K562 (cell line): ENCODE results near the gene ERP44. TPM values are rescaled to one million over a fixed set of nuclear protein-coding genes. Genes with fewer than 3 reads are reported as not detected.

Experiments used
- ATAC-seq: fragments of 200-7000 bp; cut with Tn5 transposase; 3 replicates; pipeline ENCODE4 v1.9.1; 2020; ENCODE audit warnings: moderate library complexity
- BruUV-seq: library from RNA; stranded (reverse); fragments of 400-500 nt; replicated peaks from 2 replicates; lab custom pipeline; 2021; lab: Mats Ljungman, UMichigan
- CTCF ChIA-PET: fragments of 300-600 bp; formaldehyde crosslinking; extraction: SDS; loops from one replicate; lab custom pipeline; 2021; ENCODE audit warnings: low intra/inter-chr PET ratio; lab: Yijun Ruan, JAX
- POLR2A ChIA-PET: fragments of 300-600, 350-650 bp; sonication (Branson Sonifier 250); formaldehyde crosslinking; extraction: SDS; loops from one replicate; lab custom pipeline; 2021; ENCODE audit warnings: antibody characterized with exemption, inconsistent platforms; lab: Yijun Ruan, JAX
- DNase-seq, 4 experiments: peaks; one replicate each; pipeline versions ENCODE4 v3.0.0 to v3.0.0-alpha.2; 2011 to 2018; ENCODE audit warnings: low spot score in 3 of 4, mixed read lengths in 3 of 4; ENCODE audit errors: extremely low read depth in 1 of 4
- FAIRE-seq: peaks from 2 replicates; lab custom pipeline; 2011; peaks lifted over from hg19 to GRCh38; lab: Jason Lieb, UNC
- H2AFZ ChIP-seq: 2 replicates; pipeline ENCODE4 v1.6.0; 2011; ENCODE audit warnings: low read depth, low read length, control low read depth, inconsistent platforms
- H3K27ac ChIP-seq: fragments of 200-600 bp; 3 replicates; pipeline ENCODE4 v1.8.0; 2011; ENCODE audit warnings: low read depth, mild to moderate bottlenecking, control low read depth, inconsistent platforms, low read length, moderate library complexity, mixed read lengths; ENCODE audit errors: extremely low read depth
- H3K27me3 ChIP-seq, 2 experiments: fragments of 300-600 bp in 1 of 2; 2 replicates in 1 of 2; 3 replicates in 1 of 2; pipeline versions ENCODE4 v1.6.0 to v1.8.0; 2011; ENCODE audit warnings: inconsistent platforms in 2 of 2, low read length in 2 of 2, mild to moderate bottlenecking in 1 of 2, mixed read lengths in 1 of 2, moderate library complexity in 1 of 2; ENCODE audit not compliant: control insufficient read depth in 2 of 2, insufficient read depth in 2 of 2
- H3K36me3 ChIP-seq: fragments of 300-600 bp; 3 replicates; pipeline ENCODE4 v1.8.0; 2011; ENCODE audit warnings: mild to moderate bottlenecking, low read length, inconsistent platforms; ENCODE audit not compliant: control insufficient read depth, insufficient read depth
- H3K4me1 ChIP-seq, 2 experiments: fragments of 200-600 bp in 1 of 2; replicated peaks in 1 of 2; 2 replicates in 1 of 2; 3 replicates in 1 of 2; pipeline versions ENCODE4 v1.5.1 to v1.8.0; 2011; ENCODE audit warnings: inconsistent platforms in 2 of 2, low read length in 2 of 2, mild to moderate bottlenecking in 1 of 2, mixed read lengths in 1 of 2, moderate library complexity in 1 of 2; ENCODE audit not compliant: control insufficient read depth in 2 of 2, insufficient read depth in 2 of 2
- H3K4me2 ChIP-seq: 2 replicates; pipeline ENCODE4 v1.6.1; 2011; ENCODE audit warnings: low read length, control low read depth, inconsistent platforms, mixed read lengths; ENCODE audit not compliant: insufficient read depth
- H3K4me3 ChIP-seq: fragments of 200-600 bp; sonication (generic), shearing (Covaris generic); 2 replicates; pipeline ENCODE4 v1.5.1; 2016; ENCODE audit warnings: control low read depth, inconsistent platforms
- H3K79me2 ChIP-seq: fragments of 200-600 bp; 3 replicates; pipeline ENCODE4 v1.8.0; 2011; ENCODE audit warnings: low read length, inconsistent platforms; ENCODE audit not compliant: control insufficient read depth, insufficient read depth
- H3K9ac ChIP-seq, 2 experiments: 2 replicates each; pipeline versions ENCODE4 v1.6.0 to v1.6.1; 2011; ENCODE audit warnings: low read depth in 2 of 2, low read length in 2 of 2, control low read depth in 1 of 2, inconsistent platforms in 1 of 2, mild to moderate bottlenecking in 1 of 2, mixed read lengths in 1 of 2; ENCODE audit not compliant: insufficient read depth in 1 of 2
- H3K9me1 ChIP-seq: one replicate; pipeline ENCODE4 v1.6.0; 2011; ENCODE audit warnings: inconsistent platforms, mild to moderate bottlenecking, low read length, moderate library complexity; ENCODE audit not compliant: control insufficient read depth, insufficient read depth
- H3K9me3 ChIP-seq: replicated peaks from 2 replicates; pipeline ENCODE4 v1.5.1; 2011; ENCODE audit warnings: low read depth, low read length, inconsistent platforms; ENCODE audit not compliant: control insufficient read depth, insufficient read depth
- H4K20me1 ChIP-seq: replicated peaks from 2 replicates; pipeline ENCODE4 v1.6.1; 2011; ENCODE audit warnings: low read length, inconsistent platforms, mixed read lengths; ENCODE audit not compliant: control insufficient read depth, insufficient read depth
- ARID1B ChIP-seq: fragments of 450-650 bp; IDR thresholded peaks from 2 replicates; pipeline ENCODE4 v1.6.1; 2016; ENCODE audit warnings: antibody characterized with exemption, mild to moderate bottlenecking, inconsistent platforms
- POU5F1 ChIP-seq: fragments of 150-350 bp; IDR thresholded peaks from 2 replicates; pipeline ENCODE4 v1.6.1; 2014; ENCODE audit warnings: borderline replicate concordance, low read length, low read depth, mild to moderate bottlenecking; ENCODE audit not compliant: partially characterized antibody
- RBM14 ChIP-seq: fragments of 200-400 bp; formaldehyde crosslinking; IDR thresholded peaks from 2 replicates; pipeline ENCODE4 v1.6.1; 2018; ENCODE audit warnings: low read depth, mild to moderate bottlenecking, low read length, moderate library complexity, borderline replicate concordance; ENCODE audit not compliant: insufficient read depth
- ZBTB33 ChIP-seq: sonication (generic); formaldehyde crosslinking; IDR thresholded peaks from 2 replicates; pipeline ENCODE4 v1.8.1; 2023; ENCODE audit warnings: mild to moderate bottlenecking, missing genetic modification reagents
- ZNF79 ChIP-seq: fragments of 250-450 bp; sonication (Bioruptor Pico); IDR thresholded peaks from 2 replicates; pipeline ENCODE4 v1.4.0; 2020; ENCODE audit warnings: low read depth, mild to moderate bottlenecking, moderate library complexity
- WGBS: fragments of 100-300 bp; shearing (Covaris generic); methylation state at CpG from one replicate; pipeline ENCODE4 v1.1.6; 2016; ENCODE audit warnings: low coverage, mixed read lengths; ENCODE audit not compliant: insufficient coverage; ENCODE audit errors: missing lambda C conversion rate; 5-methylcytosine and 5-hydroxymethylcytosine counted together
- in situ Hi-C: fragments of 300-500 bp; cut with MboI; formaldehyde crosslinking; loops from 4 replicates; pipeline ENCODE4 v1.15.0; 2018; ENCODE audit warnings: inconsistent platforms, mixed read lengths
- intact Hi-C: fragments of 100-400 bp; cut with micrococcal nuclease; formaldehyde crosslinking; loops from 2 replicates; pipeline ENCODE4 v1.14.2; 2022
- polyA plus RNA-seq, 8 experiments: library from polyadenylated mRNA; depleted of rRNA in 4 of 8; stranded (reverse) in 5 of 8; unstranded in 3 of 8; fragments of >200 nt; fragmentation: Nextera tagmentation in 2 of 8; fragmentation: Illumina TruSeq in 1 of 8; extraction: Ambion mirVana in 2 of 8; extraction: Trizol in 1 of 8; gene quantifications; 2 replicates each; pipeline versions ENCODE4 v1.2.1 to v1.2.3, GENCODE V29; 2011 to 2014; ENCODE audit warnings: inconsistent platforms in 1 of 8, missing spikeins in 1 of 8
- total RNA-seq, 7 experiments: library from RNA; depleted of rRNA in 6 of 7; stranded (reverse); fragments of >200 nt in 6 of 7; fragmentation: Illumina TruSeq in 2 of 7; extraction: Trizol in 2 of 7; gene quantifications; 2 replicates each; pipeline versions ENCODE4 v1.2.1 to v1.2.3, GENCODE V29; 2011 to 2021; ENCODE audit warnings: low replicate concordance in 1 of 7

ERP44 gene
- total and polyA plus RNA-seq, 9 of the 15 experiments (the other 6 are each of a cell fraction or from before 2014, with no cell fraction given) = 9.2 to 23.4 (median 13.6) TPM

GRCh38 chr9:100105861-100106260 is 7.1 kb upstream of the ERP44 start:
- Histone ChIP-seq H3K9me1 (no peaks in the 10 kb centered on the region), H3K4me2 (no peak overlapping the region), H3K4me3 (no peak overlapping the region), H3K36me3 (peaks cover 52% of the 10 kb centered on the region; the same call in 2 of the 3 replicates), H3K27ac (no peak overlapping the region), H3K9ac (no peak overlapping the region), H2AFZ (no peak overlapping the region), H3K9me3 (no peaks in the 10 kb centered on the region), H4K20me1 (no peaks in the 10 kb centered on the region), H3K79me2 (0 out of 3 replicates have a peak, but pooled peaks cover 3% of the 10 kb centered on the region), H3K4me1 (peaks cover 0 to 3% of the 10 kb centered on the region in 2 experiments; a peak in 1 of 5 replicates), H3K27me3 (no peaks in the 10 kb centered on the region)
- ChIA-PET POLR2A (no interaction called here), CTCF (no interaction called here)
- in situ Hi-C loops (no loop called here), intact Hi-C loops (no loop called here)
- 62% methylated on average over 1 of the region's 1 CpG for WGBS
- no peak for DNase-seq
- BruUV-seq = no TSS peak
- TF ChIP-seq ZNF79 (CRISPR knock-in tag) = no peak
- no peak for TF ChIP-seq ARID1B
- no peak for TF ChIP-seq ZBTB33 (CRISPR knock-in tag)
- no peak for TF ChIP-seq POU5F1
- TF ChIP-seq RBM14 = no peak
- no peak for FAIRE-seq
- no peak for ATAC-seq
